ENCODE results near the gene GDPD5.

Gene GDPD5

DNA sequence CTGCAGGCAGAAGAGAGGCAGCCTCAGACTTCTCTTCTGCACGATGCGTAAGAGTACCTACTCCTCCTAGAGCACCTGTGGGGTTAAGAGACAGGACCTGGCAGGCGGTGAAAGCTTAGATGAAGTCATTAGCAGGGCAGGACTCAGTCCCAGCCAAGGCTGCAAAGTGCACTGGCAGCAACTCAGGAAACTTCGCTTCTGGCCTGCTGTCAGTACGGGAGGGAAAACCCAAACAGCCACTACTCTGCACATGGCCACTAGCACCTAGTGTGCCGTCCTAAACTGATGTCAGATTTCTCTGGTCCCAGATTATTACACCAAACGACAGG, 84.0 kb downstream of the GDPD5 start:
- Histone ChIP-seq H2AFZ (ENCODE audit: low read depth, low read length, severe bottlenecking) (no peak overlapping the region), H3K9ac (ENCODE audit: low read length) (no peak overlapping the region)
- no peak for TF ChIP-seq EZH2phosphoT487 (conservative IDR thresholded peaks at IDR 0.05; ENCODE audit: low read length)
- TF ChIP-seq, protein P1, sequence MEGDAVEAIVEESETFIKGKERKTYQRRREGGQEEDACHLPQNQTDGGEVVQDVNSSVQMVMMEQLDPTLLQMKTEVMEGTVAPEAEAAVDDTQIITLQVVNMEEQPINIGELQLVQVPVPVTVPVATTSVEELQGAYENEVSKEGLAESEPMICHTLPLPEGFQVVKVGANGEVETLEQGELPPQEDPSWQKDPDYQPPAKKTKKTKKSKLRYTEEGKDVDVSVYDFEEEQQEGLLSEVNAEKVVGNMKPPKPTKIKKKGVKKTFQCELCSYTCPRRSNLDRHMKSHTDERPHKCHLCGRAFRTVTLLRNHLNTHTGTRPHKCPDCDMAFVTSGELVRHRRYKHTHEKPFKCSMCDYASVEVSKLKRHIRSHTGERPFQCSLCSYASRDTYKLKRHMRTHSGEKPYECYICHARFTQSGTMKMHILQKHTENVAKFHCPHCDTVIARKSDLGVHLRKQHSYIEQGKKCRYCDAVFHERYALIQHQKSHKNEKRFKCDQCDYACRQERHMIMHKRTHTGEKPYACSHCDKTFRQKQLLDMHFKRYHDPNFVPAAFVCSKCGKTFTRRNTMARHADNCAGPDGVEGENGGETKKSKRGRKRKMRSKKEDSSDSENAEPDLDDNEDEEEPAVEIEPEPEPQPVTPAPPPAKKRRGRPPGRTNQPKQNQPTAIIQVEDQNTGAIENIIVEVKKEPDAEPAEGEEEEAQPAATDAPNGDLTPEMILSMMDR (IDR thresholded peaks at IDR 0.05; ENCODE audit: insufficient read depth, low read length, poor library complexity, severe bottlenecking), result no peak

DNA sequence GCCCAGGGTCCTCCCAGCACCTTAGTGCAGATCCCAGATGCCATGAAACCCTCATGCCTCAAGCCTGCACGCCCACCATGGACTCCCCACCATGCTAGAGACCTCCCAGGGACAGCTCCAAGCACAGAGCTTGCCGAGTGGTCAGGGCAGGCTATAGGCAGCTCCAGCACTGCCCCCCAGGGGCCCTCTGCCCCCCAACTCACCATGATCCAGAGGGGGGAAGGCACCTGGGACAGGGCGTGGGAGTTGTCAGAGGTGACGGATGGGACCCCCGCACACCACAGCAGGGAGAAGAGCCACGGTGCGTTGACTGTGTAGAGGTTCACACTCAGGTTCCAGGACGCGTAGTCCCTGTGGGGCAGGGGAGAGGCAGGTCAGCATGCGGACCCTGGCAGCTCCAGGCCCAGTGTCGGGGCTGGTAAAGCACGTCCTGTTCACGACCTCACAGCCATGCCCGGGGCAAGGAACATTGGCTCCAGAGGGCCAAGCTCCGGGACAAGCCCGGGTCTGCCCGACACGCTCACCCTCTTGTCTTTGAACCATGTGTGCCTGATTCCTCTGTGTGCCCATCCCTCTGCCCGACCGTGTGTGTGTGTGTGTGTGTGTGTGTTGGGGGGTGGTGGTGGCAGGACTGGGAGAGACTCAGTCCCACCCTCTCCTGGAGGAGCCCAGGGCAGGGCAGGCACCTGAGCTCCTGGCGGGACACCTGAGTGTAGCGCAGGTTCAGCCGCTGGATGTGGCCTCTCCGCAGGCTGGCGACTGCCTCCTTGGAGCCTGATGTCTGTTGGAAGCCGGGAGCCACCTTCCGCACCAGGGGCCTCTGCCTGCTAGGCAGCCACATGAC, 84.6 kb downstream of the GDPD5 start:
- H3K4me2 ChIP-seq (ENCODE audit: low read depth, low read length, poor library complexity, severe bottlenecking), result no peak overlapping the region

More for the DNA sequence above, 84.0 kb downstream of the GDPD5 start:
- Histone ChIP-seq H3F3A (ENCODE audit: insufficient read depth) (no peaks in the 10 kb centered on the region), H3K9me3 (ENCODE audit: insufficient read depth, low read length) (no peaks in the 10 kb centered on the region), H3K27me3 (ENCODE audit: low read length) (no peaks in the 10 kb centered on the region), H3K4me2 (ENCODE audit: low read depth, low read length, poor library complexity, severe bottlenecking) (no peak overlapping the region), H3K9me2 (replicated peaks; ENCODE audit: insufficient read depth, low read length) (no peaks in the 10 kb centered on the region), H4K20me1 (ENCODE audit: low read depth, low read length) (no peaks in the 10 kb centered on the region), H3K36me3 (ENCODE audit: low read length) (no peaks in the 10 kb centered on the region), H3K27ac (ENCODE audit: low read depth, low read length) (no peak overlapping the region), H3K4me3 (ENCODE audit: insufficient read depth, low read length, poor library complexity, severe bottlenecking) (no peak overlapping the region), H3K79me2 (ENCODE audit: insufficient read depth, low read length) (no peaks in the 10 kb centered on the region)

DNA sequence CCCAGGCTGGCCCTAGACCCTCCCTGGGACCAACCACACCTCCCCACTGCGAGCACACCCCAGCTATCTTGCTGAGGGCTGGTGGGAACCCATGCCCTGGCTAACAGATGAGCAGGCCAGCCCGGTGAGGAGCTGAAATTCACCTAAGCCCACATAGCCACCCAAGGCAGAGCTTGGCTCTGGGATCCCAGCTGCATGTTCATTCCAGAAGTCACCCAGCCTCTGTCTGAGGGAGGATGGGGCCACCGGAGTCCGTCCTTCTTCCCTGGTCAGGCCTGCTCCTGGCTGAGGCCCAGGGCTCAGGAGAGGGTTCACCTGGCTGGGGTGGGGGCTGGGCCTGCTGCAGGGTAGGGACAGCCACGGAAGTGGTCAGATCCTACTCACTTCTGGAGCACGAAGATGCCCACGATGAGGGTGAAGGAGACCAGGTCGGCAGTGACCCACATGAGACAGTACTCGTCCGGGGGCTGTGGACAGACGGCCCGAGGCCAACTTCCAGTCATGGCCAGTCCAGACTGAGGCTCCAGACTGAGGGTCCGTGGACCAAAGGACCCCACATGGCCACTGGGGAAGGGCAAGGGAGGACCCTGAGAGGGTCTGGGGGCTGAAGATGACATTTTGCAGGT, 86.1 kb downstream of the GDPD5 start:
- Histone ChIP-seq H3K9me2 (replicated peaks; ENCODE audit: insufficient read depth, low read length) (no peaks in the 10 kb centered on the region), H2AFZ (ENCODE audit: low read depth, low read length, severe bottlenecking) (no peak overlapping the region), H3K9ac (ENCODE audit: low read length) (no peak overlapping the region), H3K36me3 (ENCODE audit: low read length) (no peaks in the 10 kb centered on the region), H3K27ac (ENCODE audit: low read depth, low read length) (no peak overlapping the region), H3F3A (ENCODE audit: insufficient read depth) (no peaks in the 10 kb centered on the region), H3K9me3 (ENCODE audit: insufficient read depth, low read length) (no peaks in the 10 kb centered on the region), H3K4me2 (ENCODE audit: low read depth, low read length, poor library complexity, severe bottlenecking) (no peak overlapping the region), H3K79me2 (ENCODE audit: insufficient read depth, low read length) (no peaks in the 10 kb centered on the region), H3K27me3 (ENCODE audit: low read length) (no peaks in the 10 kb centered on the region), H3K4me3 (ENCODE audit: insufficient read depth, low read length, poor library complexity, severe bottlenecking) (no peak overlapping the region), H4K20me1 (ENCODE audit: low read depth, low read length) (no peaks in the 10 kb centered on the region)
- TF ChIP-seq EZH2phosphoT487 (conservative IDR thresholded peaks at IDR 0.05; ENCODE audit: low read length), result no peak
- TF ChIP-seq, protein P1 (IDR thresholded peaks at IDR 0.05; ENCODE audit: insufficient read depth, low read length, poor library complexity, severe bottlenecking), result no peak

More for the DNA sequence above, 84.6 kb downstream of the GDPD5 start:
- H3K36me3 ChIP-seq (ENCODE audit: low read length), result no peaks in the 10 kb centered on the region
- H2AFZ ChIP-seq (ENCODE audit: low read depth, low read length, severe bottlenecking), result no peak overlapping the region
- H3K9me2 ChIP-seq (replicated peaks; ENCODE audit: insufficient read depth, low read length), result no peaks in the 10 kb centered on the region
- H3K9ac ChIP-seq (ENCODE audit: low read length), result no peak overlapping the region
- no peak overlapping the region for H3K27ac ChIP-seq (ENCODE audit: low read depth, low read length)
- no peaks in the 10 kb centered on the region for H3K9me3 ChIP-seq (ENCODE audit: insufficient read depth, low read length)
- no peaks in the 10 kb centered on the region for H3K79me2 ChIP-seq (ENCODE audit: insufficient read depth, low read length)
- TF ChIP-seq EZH2phosphoT487 (conservative IDR thresholded peaks at IDR 0.05; ENCODE audit: low read length), result no peak
- TF ChIP-seq, protein P1 (IDR thresholded peaks at IDR 0.05; ENCODE audit: insufficient read depth, low read length, poor library complexity, severe bottlenecking), result no peak
- H4K20me1 ChIP-seq (ENCODE audit: low read depth, low read length), result no peaks in the 10 kb centered on the region
- no peak overlapping the region for H3K4me3 ChIP-seq (ENCODE audit: insufficient read depth, low read length, poor library complexity, severe bottlenecking)
- H3F3A ChIP-seq (ENCODE audit: insufficient read depth), result no peaks in the 10 kb centered on the region
- no peaks in the 10 kb centered on the region for H3K27me3 ChIP-seq (ENCODE audit: low read length)
